Activated T-helper 1 cell treated with anti-CD3 and anti-CD28 coated beads, Interleukin-12 subunit alpha, Interleukin-12 subunit beta, Interleukin-2, Interleukin-4 antibody, amounts not matched to agents 30 ng/mL and 10 ng/mL and 1 ng/mL, durations not matched to agents 14 hours and 24 hours and 36 hours (primary cell): ENCODE measurements around the gene TUBGCP5. TPM values are rescaled to one million over a fixed set of nuclear protein-coding genes. Genes with fewer than 3 reads are reported as not detected.
"Not testable (repeated sequence)": the region's sequence is repeated elsewhere in the genome, so short reads cannot be mapped to it uniquely, and the experiment has no call there.

Experiments used
- DNase-seq: peaks from one replicate; pipeline ENCODE4 v3.0.0; 2021; ENCODE audit warnings: low spot score
- H3K27ac Mint-ChIP-seq: one replicate; pipeline ENCODE4 v1.8.0; 2021; ENCODE audit warnings: mild to moderate bottlenecking, mixed read lengths
- H3K27me3 Mint-ChIP-seq: one replicate; pipeline ENCODE4 v1.8.0; 2022; ENCODE audit warnings: mild to moderate bottlenecking, moderate library complexity, mixed read lengths; ENCODE audit not compliant: insufficient read depth
- H3K36me3 Mint-ChIP-seq: one replicate; pipeline ENCODE4 v1.8.0; 2021; ENCODE audit warnings: low read depth, mixed read lengths
- H3K4me1 Mint-ChIP-seq: one replicate; pipeline ENCODE4 v1.8.0; 2021; ENCODE audit warnings: low read depth, mixed read lengths
- H3K4me3 Mint-ChIP-seq: one replicate; pipeline ENCODE4 v1.8.0; 2021; ENCODE audit warnings: mild to moderate bottlenecking, moderate library complexity, mixed read lengths
- H3K9me3 Mint-ChIP-seq: one replicate; pipeline ENCODE4 v1.8.0; 2021; ENCODE audit warnings: mixed read lengths
- intact Hi-C: fragments of 100-400 bp; cut with micrococcal nuclease; formaldehyde crosslinking; loops from one replicate; pipeline ENCODE4 v1.15.1; 2024
- total RNA-seq: library from RNA; stranded (reverse); gene quantifications from 2 replicates; pipeline ENCODE4 v1.2.3, GENCODE V29; 2022

Gene TUBGCP5
- total RNA-seq, 1 donor from 2014 or later: 22.3 TPM

DNA sequence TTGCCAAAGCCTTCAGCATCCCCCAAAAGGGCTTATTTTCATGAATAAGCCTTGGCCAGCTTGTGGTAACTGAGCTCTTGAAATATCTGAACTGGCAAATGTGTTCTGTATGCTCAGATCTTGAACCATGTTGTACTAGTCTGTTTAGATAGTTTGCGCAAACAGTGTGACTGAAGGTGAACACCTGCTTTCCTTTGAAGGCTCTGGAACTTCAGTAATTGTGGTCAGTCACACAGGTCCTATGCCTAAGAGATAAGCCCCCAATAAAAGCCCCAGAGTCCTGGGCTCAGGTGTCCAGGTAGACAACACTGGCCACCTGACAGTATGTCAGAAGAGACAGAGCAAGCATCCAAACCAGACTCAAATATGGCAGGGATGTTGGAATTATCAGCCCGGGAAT, 5.4 kb downstream of the TUBGCP5 start:
- DNase-seq: no peak
- H3K4me3 Mint-ChIP-seq: no peak overlapping the region
- no peak overlapping the region for H3K27ac Mint-ChIP-seq
- peaks cover 12% of the 10 kb centered on the region for H3K4me1 Mint-ChIP-seq
- no peaks in the 10 kb centered on the region for H3K27me3 Mint-ChIP-seq
- H3K9me3 Mint-ChIP-seq: no peaks in the 10 kb centered on the region
- H3K36me3 Mint-ChIP-seq: peaks cover 16% of the 10 kb centered on the region
- intact Hi-C loops: no loop called here

DNA sequence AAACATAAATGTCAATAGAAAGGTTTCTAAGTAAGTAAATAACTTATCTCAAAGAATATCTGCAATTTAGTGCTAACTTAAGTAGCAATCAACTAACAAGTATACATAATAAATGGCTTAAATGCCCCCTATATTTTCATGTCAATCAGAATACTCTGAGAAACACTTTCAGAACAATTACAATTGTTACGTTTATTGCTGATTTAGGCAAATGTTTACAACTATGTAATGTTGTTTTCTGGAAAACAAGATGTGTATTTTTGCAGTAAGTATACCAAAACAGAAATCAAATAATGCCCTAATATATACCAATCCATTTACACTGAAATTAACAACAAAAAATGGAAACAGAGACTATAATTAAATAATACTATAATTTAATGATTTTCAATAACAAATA, 13.2 kb downstream of the TUBGCP5 start:
- intact Hi-C loops: no loop called here
- no peaks in the 10 kb centered on the region for H3K9me3 Mint-ChIP-seq
- no peak for DNase-seq
- no peak overlapping the region for H3K4me3 Mint-ChIP-seq
- no peak overlapping the region for H3K27ac Mint-ChIP-seq
- no peaks in the 10 kb centered on the region for H3K4me1 Mint-ChIP-seq
- H3K27me3 Mint-ChIP-seq: no peaks in the 10 kb centered on the region
- peaks cover 16% of the 10 kb centered on the region for H3K36me3 Mint-ChIP-seq

DNA sequence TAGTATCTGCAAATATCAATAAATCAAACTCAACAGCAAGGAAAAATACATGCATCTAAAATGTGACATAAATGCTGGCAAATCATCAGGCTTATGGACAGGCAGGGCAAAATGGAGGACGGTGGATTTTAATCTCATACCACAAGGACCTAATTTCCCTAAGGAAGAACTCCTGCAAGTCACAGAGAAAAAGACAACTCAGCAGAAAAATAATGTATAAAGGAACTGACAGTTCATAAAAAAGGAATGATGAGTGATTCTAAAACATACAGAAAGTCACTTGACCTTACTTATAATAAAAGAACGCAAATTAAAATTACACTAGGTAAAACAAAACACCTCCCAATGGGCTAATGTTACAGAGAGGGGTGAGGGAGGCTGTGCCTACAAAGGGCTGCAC, 17.2 kb downstream of the TUBGCP5 start:
- no peak overlapping the region for H3K27ac Mint-ChIP-seq
- no peaks in the 10 kb centered on the region for H3K4me1 Mint-ChIP-seq
- intact Hi-C loops: no loop called here
- no peaks in the 10 kb centered on the region for H3K27me3 Mint-ChIP-seq
- peaks cover 23% of the 10 kb centered on the region for H3K36me3 Mint-ChIP-seq
- no peak overlapping the region for H3K4me3 Mint-ChIP-seq
- DNase-seq: no peak
- H3K9me3 Mint-ChIP-seq: no peaks in the 10 kb centered on the region

DNA sequence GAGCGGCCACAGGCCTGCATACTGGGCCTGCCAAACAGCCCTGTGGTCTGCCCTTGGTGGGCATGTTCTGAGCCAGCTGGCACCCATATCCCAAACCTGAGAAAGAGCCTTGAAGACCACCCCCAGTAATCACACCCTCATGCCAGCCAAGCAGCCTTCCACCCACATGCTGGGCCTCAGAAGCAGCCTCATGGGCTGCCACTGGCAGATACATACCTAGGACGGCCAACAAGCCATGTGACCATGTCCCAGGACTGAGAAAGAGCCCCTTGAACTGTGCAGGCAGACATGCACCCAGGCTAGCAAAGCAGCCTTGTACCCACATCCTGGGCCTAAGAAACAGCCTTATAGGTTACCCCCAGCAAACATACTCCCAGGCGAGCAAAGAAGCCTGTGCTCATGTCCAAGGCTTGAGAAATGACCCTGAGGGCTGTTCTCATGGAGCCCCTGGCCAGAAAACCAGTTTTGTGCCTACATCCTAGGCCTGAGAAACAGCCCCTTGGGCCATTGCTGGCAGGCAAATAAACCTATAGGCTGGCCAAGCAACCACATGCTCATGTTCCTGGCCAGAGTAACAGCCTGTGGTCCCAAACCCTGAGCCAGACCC, 24.9 kb downstream of the TUBGCP5 start:
- intact Hi-C loops: no loop called here
- Mint-ChIP-seq H3K4me1 (no peaks in the 10 kb centered on the region), H3K27ac (no peak overlapping the region), H3K4me3 (no peak overlapping the region), H3K36me3 (peaks cover 19% of the 10 kb centered on the region), H3K9me3 (no peaks in the 10 kb centered on the region), H3K27me3 (no peaks in the 10 kb centered on the region)
- DNase-seq: no peak

DNA sequence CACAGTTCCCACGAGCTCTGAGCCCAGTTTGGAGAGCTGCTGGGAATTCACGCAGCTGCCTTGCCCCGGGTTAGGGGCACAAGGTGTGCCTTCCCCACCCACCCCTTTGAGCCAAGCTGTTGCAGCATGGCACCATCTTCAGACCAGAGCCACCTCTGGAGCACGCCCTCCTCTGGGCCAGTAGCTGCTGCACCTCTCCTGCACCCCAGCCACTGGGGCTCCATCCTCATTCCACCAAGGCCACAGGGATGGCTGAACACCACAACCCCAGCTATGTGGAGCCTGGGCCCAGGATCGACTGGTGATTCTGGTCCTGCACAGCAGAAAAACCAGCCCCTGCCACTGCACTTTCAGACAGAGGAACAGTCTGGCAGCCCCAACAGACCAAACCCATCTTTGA, 25.7 kb downstream of the TUBGCP5 start:
- Mint-ChIP-seq H3K36me3 (peaks cover 13% of the 10 kb centered on the region), H3K27me3 (no peaks in the 10 kb centered on the region), H3K4me1 (no peaks in the 10 kb centered on the region), H3K27ac (no peak overlapping the region), H3K4me3 (no peak overlapping the region), H3K9me3 (no peaks in the 10 kb centered on the region)
- intact Hi-C loops: no loop called here
- DNase-seq: no peak

DNA sequence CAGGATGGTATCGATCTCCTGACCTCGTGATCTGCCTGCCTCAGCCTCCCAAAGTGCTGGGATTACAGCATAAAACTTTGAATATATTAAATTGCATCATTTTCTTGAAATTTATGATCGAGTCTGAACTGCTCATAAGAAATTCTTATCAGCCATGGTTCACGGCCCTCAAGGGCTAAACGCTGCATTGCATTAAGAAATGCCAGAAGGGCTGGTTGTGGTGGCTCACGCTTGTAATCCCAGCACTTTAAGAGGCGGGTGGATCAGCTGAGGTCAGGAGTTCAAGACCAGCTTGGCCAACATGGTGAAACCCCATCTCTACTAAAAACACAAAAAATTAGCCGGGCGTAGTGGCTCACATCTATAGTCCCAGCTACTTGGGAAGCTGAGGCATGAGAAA, 26.8 kb downstream of the TUBGCP5 start:
- intact Hi-C loops, H3K27me3 Mint-ChIP-seq, H3K4me3 Mint-ChIP-seq, H3K27ac Mint-ChIP-seq, H3K4me1 Mint-ChIP-seq, H3K9me3 Mint-ChIP-seq, DNase-seq: not testable (repeated sequence)
- peaks cover 15% of the 10 kb centered on the region for H3K36me3 Mint-ChIP-seq

DNA sequence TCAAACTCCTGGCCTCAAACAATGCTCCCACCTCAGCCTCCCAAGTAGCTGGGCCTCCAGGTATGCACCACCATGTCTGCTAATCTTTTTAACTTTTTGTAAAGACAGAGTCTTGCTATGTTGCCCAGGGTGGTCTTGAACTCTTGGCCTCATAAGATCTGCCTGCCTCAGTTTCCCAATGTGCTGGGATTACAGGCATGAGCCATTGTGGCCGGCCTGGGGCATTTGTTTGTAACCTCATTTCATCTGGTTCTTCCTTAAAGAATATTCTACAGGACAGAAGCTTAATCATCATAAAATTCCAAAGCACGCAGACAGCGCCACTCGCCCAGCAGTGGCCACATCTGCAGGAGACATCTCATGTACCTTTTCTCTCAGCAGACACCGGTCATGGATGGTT, 35.6 kb downstream of the TUBGCP5 start:
- Mint-ChIP-seq H3K27ac (no peak overlapping the region), H3K4me1 (no peaks in the 10 kb centered on the region), H3K9me3 (no peaks in the 10 kb centered on the region), H3K4me3 (no peak overlapping the region), H3K27me3 (no peaks in the 10 kb centered on the region), H3K36me3 (peaks cover 18% of the 10 kb centered on the region)
- intact Hi-C loops: no loop called here
- no peak for DNase-seq

DNA sequence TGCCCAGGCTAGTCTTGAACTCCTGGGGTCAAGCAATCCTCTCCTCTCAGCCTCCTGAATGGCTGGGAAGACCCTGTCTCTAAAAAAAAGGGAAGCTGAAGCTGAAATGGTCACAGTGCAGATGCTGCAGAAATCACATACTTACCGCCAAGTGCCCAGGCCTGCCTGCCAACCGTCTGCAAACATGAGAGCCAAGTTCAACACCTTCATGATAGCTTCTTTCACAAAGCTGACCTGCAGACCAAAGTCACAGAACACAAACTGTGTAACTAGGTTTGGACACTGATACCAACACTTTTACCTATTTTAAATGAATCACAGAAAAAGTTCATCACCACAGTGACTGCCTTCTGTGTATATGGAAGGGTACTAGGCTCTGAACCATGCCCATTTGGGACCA, 36.4 kb downstream of the TUBGCP5 start:
- no peaks in the 10 kb centered on the region for H3K9me3 Mint-ChIP-seq
- H3K27ac Mint-ChIP-seq: no peak overlapping the region
- DNase-seq: no peak
- intact Hi-C loops: no loop called here
- no peak overlapping the region for H3K4me3 Mint-ChIP-seq
- H3K27me3 Mint-ChIP-seq: no peaks in the 10 kb centered on the region
- peaks cover 18% of the 10 kb centered on the region for H3K36me3 Mint-ChIP-seq
- H3K4me1 Mint-ChIP-seq: no peaks in the 10 kb centered on the region

DNA sequence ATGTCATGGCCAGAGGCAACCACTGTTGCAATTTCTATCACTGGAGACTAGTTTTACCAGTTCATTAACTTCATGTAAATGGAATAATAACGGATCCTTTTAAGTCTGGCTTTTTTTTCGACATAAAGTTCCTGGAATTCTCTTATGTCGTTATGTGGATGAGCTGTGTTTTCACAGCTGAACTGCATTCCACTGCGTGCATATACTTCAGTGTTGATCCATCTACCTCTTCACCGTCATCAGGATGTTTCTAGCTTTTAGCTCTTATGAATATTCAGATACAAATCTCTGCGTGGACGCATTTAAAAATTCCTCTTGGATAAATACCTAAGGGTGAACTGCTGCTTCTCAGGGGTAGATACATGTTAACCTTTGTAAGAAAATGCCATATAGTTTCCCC, 43.6 kb downstream of the TUBGCP5 start:
- Mint-ChIP-seq H3K9me3 (no peaks in the 10 kb centered on the region), H3K36me3 (peaks cover 10% of the 10 kb centered on the region), H3K4me1 (no peaks in the 10 kb centered on the region), H3K4me3 (no peak overlapping the region), H3K27ac (no peak overlapping the region), H3K27me3 (no peaks in the 10 kb centered on the region)
- no peak for DNase-seq
- intact Hi-C loops: no loop called here

DNA sequence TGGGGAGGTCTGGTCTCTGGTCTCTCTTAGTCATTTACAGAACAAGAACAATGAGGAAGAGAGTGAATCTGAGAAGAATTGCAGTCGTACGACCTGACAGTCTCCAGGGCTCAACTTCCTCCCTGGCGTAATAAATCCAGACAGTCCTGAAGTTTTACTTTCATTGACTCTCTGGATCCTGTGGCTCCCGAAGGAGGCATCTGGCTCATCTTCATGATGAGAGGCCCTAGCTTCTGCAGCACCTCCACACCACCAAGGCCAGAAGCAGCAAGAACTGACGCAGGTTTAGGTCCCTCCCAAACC, 47.4 kb downstream of the TUBGCP5 start:
- H3K36me3 Mint-ChIP-seq: peaks cover 10% of the 10 kb centered on the region
- H3K4me3 Mint-ChIP-seq: no peak overlapping the region
- no peaks in the 10 kb centered on the region for H3K4me1 Mint-ChIP-seq
- no peaks in the 10 kb centered on the region for H3K27me3 Mint-ChIP-seq
- no peak overlapping the region for H3K27ac Mint-ChIP-seq
- intact Hi-C loops: no loop called here
- no peak for DNase-seq
- H3K9me3 Mint-ChIP-seq: no peaks in the 10 kb centered on the region

DNA sequence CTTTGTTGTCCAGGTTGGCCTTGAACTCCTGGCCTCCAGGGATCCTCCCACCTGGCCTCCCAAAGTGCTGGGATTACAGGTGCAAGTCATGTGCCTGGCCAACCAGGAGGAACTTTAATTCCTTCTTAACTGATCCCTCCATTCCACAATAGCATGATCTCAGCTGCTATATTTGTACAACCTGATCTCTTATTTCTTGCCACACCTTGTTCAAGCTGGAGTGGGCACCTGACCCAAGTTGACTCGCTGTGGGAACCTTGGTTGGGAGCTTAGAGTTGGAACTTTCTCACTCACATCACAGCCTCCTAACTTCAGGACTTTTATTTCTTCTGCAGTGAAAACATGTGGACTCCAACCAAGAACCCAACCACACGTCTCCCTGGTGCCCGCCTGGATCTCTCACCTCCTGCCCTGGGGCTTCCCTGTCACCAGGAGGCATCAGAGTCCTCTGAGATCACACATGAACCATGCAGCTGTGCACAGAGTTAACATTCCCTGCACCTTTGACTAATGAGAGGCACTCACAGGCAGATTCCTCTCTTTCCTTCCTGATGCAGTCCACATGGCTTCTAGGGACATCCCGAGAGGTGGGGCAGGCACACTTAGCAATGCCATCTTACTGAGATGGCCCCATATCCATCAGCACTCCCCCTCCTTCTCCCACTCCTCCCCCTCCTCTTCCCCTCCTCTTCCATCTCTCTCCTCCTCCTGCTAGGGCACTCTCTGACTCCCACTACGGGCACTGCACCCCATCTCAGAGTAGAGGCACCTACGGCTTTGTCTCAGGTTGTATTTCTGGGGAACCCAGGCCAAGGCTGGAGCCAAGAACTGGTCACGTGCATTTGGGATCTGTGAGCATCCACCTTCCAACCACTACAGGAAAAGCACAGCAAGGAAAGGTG, 49.5 kb downstream of the TUBGCP5 start:
- H3K9me3 Mint-ChIP-seq: no peaks in the 10 kb centered on the region
- no peak overlapping the region for H3K27ac Mint-ChIP-seq
- intact Hi-C loops: no loop called here
- no peak for DNase-seq
- no peaks in the 10 kb centered on the region for H3K27me3 Mint-ChIP-seq
- H3K4me1 Mint-ChIP-seq: no peaks in the 10 kb centered on the region
- H3K36me3 Mint-ChIP-seq: peaks cover 5% of the 10 kb centered on the region
- H3K4me3 Mint-ChIP-seq: no peak overlapping the region

DNA sequence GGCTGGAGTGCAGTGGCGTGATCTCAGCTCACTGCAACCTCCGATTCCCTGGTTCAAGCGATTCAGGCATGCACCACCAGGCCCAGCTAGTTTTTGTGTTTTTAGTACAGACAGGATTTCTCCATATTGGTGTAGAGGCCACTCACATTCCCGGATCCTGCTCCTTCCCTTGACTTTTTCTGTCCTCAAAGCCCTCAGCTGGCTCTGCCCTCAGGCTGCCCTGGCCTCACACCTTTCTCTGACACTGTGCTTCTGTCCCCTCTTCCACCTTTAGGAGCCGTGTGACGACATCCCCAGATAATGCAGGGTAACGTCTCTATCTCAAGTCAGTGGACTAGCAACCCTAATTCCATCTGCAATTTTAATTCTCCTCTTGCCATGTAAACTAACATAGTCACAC, 50.6 kb downstream of the TUBGCP5 start:
- intact Hi-C loops: no loop called here

DNA sequence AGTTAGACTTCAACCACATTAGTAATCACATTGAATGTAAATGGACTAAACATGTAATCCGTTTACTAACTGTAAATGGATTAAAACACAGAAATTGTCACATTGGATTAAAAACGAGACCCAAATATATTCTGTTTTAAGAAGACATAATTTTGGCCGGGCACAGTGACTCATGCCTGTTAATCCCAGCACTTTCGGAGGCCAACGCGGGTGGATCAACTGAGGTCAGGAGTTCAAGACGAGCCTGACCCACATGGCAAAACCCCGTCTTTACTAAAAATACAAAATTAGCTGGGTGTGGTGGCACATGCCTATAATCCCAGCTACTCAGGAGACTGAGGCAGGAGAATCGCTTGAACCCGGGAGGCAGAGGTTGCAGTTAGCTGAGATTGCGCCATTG, 57.4 kb downstream of the TUBGCP5 start:
- H3K27ac Mint-ChIP-seq, intact Hi-C loops, H3K9me3 Mint-ChIP-seq, DNase-seq, H3K36me3 Mint-ChIP-seq: not testable (repeated sequence)
- H3K4me3 Mint-ChIP-seq: peak overlapping the region; percentile 75
- H3K4me1 Mint-ChIP-seq: peaks cover 16% of the 10 kb centered on the region
- H3K27me3 Mint-ChIP-seq: peaks cover 15% of the 10 kb centered on the region

More for the DNA sequence above, 50.6 kb downstream of the TUBGCP5 start:
- Mint-ChIP-seq H3K27ac (no peak overlapping the region), H3K36me3 (peaks cover 4% of the 10 kb centered on the region), H3K9me3 (no peaks in the 10 kb centered on the region), H3K4me3 (no peak overlapping the region), H3K27me3 (no peaks in the 10 kb centered on the region), H3K4me1 (no peaks in the 10 kb centered on the region)
- DNase-seq: no peak
